Activated T-helper 1 cell treated with Interleukin-2 at 50 U/mL for 16 hours (primary cell): ENCODE results near the gene DYRK1A.

ENCODE experiments used
- DNase-seq: peaks from one replicate; pipeline ENCODE4 v3.0.0-alpha.2; 2020; ENCODE audit warnings: low read depth

The DYRK1A gene

GRCh38 chr21:37385179-37385765 lies 18.7 kb downstream of the DYRK1A start:
- DNase-seq, result no peak

- DNase-seq, result no peak
Measured at GRCh38 chr21:37386151-37386550, 19.6 kb downstream of the DYRK1A start.

- no peak for DNase-seq
Measured at GRCh38 chr21:37389456-37389855, 22.9 kb downstream of the DYRK1A start.

DNA sequence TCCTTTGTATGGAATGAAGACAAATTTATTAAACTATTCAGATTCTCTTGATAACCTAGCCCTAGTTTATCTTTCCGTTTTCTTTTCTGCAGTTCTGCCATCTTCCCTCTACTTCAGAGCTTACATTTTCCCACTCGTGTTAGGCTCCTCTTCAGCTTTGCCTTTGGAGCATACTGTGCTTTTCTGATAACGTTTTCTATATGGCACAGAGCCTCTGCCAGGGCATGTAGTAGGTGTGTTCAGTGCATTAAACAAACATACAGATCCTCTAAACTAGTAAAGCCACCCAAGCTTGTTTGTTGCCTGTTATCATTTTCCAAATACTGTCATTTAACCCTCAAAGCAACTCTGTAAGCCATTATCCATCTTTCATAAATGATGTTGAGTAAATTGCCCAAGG lies 25.1 kb downstream of the DYRK1A start:
- DNase-seq, result no peak

- DNase-seq, result no peak
Measured at GRCh38 chr21:37392441-37392840, 25.9 kb downstream of the DYRK1A start.

GRCh38 chr21:37393030-37393429 lies 26.5 kb downstream of the DYRK1A start:
- no peak for DNase-seq

- no peak for DNase-seq
Measured at GRCh38 chr21:37393786-37394185, 27.2 kb downstream of the DYRK1A start.

- no peak for DNase-seq
Measured at GRCh38 chr21:37395961-37396360, 29.4 kb downstream of the DYRK1A start.

DNA sequence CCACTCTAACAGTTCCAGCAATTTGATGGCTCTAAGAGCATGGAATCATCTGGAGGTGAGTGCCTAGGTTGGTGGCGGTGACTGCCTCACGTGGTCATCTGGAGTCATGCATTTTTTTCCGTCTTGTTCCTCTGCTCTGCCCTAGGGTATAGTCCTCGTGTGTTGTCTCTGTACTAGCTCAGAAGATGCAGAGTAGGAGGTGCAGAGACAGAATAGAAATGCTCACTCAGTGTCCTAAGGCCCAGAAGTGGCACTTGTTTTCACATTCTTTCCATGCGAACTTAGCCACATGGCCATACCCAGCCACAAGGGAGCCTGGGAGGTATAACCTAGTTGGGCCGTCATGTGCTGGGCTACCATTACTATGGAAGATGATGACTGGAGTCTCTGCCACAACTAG lies 30.3 kb downstream of the DYRK1A start:
- DNase-seq, result no peak

GRCh38 chr21:37398697-37399096 lies 32.1 kb downstream of the DYRK1A start:
- no peak for DNase-seq

- DNase-seq, result no peak
Measured at GRCh38 chr21:37402251-37402867, 35.8 kb downstream of the DYRK1A start.

DNA sequence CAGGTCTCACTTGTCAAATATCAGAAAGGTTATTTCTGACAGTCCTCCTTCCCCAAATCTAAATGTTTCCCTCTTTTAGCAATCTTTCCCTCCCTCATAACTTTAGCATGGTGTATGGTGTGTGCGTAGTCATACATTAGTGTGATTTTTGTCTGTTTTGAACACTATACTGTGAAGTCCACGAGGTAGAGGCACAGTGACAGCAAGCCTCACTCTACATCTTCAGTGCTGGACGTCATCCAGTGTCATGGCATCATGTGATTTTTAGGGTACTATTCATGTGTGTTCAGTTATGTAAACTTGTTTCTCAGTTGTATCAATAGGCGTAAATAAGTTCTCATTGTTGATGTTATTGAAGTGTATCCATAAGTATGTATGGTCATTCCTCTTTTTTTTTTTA lies 39.1 kb downstream of the DYRK1A start:
- no peak for DNase-seq

- DNase-seq, result no peak
Measured at GRCh38 chr21:37407719-37408420, 41.3 kb downstream of the DYRK1A start.

DNA sequence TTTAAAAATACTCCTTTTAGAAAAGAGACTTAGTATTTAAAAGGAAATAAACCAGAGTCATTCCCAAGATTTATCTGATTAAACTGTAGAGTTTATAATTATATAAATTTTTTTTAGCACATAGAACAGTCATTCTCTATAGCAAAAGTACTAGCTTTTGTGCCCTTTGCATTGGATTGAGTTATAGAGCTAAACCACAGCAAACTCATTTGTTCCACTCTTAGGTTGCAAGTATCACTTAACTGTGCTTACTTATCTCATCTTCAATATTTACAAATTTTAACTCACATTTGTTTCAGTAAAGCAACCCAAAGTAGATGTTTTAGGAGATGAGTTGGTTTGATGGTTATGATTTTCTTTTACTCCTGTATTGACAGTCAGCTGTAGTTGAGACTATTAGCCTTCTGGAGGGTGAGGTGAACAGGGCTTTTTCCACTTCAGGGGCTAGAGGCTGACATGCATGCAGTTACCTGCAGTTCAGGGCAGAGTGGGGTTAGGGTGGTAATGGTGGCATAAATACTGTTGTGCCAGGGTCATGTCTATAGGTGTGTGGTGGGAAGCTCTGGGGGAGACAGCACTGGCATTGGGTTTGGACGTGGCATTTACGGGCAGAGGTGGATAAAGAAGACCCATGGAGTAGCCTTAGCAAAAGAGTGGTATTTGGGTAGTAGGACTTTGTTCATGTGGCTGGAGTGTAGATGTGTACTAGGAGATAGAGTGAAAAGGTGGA lies 42.1 kb downstream of the DYRK1A start:
- no peak for DNase-seq

GRCh38 chr21:37410639-37411038 lies 44.1 kb downstream of the DYRK1A start:
- no peak for DNase-seq

- DNase-seq, result no peak
Measured at GRCh38 chr21:37412603-37413360, 46.2 kb downstream of the DYRK1A start.

DNA sequence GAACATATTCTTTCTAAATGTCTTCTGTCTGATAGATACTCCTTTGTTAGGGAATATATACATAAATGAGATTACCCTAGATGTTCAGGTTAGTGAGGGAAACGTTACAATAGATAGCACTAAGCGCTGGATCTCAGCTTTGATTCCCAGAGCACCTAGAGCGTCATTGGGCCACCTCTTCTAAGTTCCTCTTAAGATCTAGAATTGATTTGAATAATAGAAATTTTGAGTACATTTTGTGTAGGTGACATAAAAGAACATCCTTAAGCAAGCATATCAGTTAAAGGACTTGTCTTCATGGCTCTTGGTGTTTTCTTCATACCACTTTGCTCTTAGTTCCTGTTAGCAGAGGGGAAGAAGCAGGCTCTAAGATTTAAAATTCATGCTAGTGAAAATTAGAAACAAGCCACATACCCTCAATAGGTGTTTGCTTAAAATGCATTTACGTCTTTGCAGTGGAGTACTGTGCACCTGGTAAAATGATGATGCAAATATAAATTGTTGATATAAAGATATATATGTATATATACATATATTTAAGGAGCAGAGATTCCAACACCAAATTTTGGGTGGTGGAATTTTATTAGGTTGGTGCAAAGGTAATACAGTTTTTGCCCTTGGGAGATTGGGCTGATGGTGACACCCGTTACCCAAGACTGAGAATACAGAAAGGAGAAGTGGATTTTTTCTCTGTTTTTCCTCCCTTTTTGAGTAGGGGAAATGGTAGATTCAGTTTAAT lies 47.1 kb downstream of the DYRK1A start:
- DNase-seq, result no peak

DNA sequence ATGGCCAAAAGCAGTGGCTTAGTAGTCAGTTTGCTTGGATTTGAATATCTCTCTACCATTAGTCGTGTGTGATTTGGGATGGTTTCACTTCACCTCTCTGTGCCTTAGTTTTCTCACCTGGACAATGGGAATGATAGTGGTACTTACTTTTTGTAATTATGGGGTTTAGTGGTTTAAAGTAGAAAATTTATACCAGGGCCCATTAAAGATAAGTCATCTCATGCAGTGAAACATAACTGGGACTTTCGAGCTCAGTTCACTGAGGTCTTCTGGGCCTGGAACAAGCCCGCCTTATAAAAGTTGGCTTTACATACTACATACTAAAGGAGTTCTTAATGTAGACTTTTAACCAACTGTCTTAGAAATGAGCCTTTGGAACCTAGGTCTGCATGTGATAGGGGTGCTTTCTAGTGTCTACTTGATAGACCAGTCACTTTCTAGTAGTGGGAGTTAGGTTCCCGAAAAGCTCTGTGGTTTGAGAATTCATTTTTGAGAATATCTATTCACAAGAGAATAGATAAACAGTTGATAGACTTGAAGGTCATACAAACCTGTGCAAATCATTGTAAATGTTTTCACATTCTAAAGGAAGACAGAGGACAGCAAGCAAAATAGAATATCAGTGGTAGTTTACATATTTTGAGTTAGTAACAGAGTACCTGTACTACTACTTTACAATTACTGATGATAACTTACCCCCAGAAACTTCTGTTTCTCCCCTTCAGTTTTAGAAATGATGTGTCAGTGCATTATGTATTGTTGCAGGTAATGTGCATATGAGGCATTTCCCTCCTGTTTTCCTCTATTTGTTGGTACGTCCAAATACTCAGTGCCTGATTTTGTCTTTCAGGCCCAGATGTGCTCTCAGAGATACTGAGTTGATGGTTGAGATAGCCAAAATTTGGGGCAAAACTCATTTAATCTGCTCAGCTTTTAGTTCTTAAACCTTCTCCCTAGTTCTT lies 48.0 kb downstream of the DYRK1A start:
- DNase-seq, result no peak

- no peak for DNase-seq
Measured at GRCh38 chr21:37415939-37416338, 49.4 kb downstream of the DYRK1A start.

- no peak for DNase-seq
Measured at GRCh38 chr21:37416914-37417313, 50.3 kb downstream of the DYRK1A start.
